ENCODE data around the gene SYT13.

Gene SYT13, protein sequence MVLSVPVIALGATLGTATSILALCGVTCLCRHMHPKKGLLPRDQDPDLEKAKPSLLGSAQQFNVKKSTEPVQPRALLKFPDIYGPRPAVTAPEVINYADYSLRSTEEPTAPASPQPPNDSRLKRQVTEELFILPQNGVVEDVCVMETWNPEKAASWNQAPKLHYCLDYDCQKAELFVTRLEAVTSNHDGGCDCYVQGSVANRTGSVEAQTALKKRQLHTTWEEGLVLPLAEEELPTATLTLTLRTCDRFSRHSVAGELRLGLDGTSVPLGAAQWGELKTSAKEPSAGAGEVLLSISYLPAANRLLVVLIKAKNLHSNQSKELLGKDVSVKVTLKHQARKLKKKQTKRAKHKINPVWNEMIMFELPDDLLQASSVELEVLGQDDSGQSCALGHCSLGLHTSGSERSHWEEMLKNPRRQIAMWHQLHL

DNA sequence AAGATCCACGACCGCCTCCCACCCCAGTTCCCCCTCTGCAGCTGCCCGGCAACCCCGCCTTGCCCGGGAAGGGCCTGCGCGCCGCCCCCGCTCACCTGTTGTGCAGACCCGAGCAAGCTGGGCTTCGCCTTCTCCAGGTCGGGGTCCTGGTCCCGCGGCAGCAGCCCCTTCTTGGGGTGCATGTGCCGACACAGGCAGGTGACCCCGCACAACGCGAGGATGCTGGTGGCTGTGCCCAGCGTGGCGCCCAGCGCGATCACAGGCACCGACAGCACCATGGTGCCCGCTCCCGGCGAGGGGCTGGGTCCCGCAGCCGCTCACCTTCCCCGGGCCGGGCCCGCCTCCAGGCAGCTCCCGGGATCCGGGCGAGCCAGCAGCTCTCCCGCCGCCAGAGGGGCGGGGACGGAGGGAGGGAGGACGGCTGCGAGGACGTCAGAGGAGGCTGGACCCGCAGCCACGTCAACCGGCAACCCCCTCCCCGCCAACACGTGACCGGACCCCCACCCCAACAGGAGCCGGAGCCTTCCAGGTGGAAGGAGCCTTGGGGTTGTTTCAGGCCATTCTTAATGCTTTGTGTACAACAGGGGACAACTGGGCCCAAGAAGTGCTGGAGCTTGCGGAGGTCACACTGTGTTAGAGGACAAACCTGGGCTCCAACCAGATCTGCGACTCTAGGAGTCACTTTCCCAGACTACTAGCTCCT is at the start of gene SYT13:
Gene SYT13, minus strand, starts transcription at position 412 of the 703 bp plus-strand sequence. Its CDS starts 134 bp downstream, at position 278.
- no peak for DNase-seq

DNA sequence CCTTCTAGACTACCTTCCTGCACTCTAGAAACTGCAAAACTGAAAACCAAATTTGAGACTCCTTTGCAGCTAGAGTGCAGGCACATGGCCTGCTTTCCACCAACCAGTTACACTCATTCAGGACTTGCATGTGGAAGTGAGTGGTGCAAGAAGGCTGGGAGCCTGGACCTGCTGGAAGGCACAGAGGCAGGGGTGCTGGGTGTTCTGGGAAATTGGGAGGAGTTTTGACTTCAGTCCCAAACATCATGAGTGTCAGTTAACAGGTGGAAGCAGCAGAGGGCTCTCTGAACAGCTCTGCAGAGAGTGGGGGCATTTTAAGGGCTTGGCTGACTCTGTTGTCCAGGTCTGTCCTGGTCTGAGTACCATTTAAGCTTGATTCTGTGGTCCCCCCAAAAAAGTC is 49.3 kb upstream of the SYT13 start:
- DNase-seq: no peak

DNA sequence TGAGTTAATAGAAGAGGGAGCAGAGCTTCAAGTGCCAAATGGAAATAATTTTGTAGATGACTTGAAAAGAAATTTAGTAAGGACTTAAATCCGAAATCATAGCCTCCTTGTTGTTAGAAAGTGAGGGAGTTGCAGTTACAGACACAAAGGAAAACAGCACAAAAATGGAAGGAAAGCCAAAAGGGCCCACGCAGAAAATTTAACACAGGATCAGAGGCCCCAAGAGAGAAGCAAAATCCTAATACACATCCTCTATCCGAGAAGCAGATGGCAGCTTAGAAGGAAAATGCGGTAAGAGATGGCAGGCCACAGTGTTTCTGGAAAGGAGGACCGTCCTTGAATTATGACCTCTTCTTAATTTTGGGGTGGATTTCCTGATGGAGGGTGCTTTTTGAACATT is 48.7 kb upstream of the SYT13 start:
- DNase-seq: no peak

DNA sequence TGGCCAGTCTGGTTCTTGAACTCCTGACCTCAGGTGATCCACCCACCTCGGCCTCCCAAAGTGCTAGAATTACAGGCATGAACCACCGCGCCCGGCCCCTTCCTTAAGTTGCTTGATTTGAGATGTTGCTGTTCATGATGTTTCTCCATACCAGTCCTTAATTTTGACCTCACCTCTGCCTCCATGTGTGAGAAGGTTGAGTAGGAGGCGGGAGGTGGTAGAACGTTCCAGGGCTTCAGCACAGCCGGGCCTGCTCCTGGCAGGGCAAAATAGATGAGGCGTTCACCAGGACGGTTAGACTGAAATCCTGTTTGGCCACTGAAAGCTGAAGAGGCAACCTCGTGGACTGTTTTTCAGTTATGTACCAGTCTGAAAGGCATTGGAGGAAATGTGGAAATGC is 48.3 kb upstream of the SYT13 start:
- no peak for DNase-seq

DNA sequence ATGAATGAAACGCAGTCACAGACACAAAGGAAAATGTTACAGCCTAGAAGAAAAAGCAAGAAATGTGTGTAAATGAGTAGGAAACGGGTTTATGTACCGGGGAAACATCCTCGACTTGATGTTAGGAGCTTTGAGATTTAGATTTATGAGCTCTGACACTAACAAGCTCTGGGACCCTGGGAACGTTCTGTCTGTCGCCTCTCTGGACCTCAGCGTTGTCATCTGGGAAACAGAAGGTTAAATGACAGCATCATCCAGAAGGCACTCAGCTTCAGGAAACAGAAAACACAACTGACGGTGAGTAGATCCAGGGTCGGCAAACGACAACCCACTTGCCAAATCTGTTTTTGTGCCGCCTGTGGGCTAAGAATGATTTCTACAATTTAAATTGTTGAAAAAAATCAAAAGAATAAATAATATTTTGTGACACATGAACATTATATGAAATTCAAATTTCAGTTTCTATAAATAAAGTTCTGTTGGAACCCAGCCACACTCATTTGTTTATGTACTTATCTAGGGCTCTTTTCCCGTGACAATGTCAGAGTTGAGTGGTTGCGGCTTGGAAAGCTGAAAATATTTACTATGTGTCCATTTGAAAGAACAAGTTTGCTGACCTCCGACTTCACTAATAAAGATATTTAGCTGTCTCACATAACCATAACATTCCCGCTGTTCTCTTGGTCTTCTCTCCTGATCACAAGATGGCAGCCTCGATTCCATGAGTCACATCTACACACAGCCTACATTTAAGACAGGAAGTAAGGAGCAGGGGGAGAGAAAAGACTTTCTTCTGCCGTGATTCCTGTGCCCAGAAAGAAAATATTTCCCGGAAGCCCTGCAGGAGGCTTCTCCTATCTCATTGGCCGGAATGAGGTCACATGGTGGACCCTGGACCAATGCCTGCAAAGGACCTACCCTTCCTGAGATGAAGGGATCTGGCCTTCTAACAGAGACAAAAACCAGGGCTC is 47.1 kb upstream of the SYT13 start:
- DNase-seq: no peak

DNA sequence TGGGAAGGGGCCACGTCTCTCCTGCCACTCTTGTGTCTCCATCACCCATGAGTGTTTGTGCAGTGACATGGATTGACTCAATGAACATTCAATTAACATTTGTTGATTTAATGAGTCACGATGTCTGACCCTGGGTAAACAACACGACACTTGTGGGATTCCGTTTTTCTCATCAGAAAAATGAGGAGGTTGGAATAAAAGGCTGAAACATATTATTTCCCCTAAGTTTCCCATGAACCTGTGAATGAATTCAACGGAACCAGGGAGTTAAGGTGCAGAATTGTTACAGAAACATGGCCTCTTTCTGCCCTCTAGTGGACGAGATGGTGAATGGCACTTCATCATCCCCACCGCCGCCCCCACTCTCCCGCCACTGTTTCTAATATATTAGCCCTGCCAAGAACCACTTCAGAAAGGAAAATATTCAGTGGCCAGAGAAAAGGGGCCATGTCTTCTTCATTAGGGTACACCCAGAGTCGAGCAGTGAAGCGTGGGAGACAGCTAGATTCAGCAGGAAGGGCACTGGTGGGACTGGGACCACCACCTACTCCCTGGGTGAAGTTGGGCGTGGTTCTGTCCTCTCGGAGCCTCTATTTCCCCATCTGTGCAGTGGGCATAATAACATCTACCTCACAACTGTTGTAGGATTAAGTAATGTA is 46.3 kb upstream of the SYT13 start:
- DNase-seq: peak in 5 of 6 experiments; percentile 7 to 54 (median 16)

DNA sequence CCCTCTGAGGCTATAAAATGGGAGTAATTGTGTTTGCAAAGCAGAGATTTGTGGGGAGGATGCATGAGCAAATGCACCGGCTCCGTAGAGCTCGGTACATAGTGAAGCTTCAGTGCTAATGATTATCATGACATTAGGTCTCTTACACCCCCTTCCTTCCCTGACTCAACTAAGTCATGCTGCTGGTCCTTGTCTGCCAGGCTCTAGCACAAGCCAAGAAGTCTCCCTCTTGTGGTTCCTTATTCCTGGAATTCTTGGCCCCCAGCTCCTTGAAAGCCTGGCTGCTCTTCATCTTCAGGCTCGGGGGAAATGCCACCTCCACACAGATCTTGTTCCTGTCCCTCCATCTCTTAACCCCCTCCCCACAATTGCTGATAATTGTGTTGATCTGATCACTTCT is 45.7 kb upstream of the SYT13 start:
- DNase-seq: no peak

DNA sequence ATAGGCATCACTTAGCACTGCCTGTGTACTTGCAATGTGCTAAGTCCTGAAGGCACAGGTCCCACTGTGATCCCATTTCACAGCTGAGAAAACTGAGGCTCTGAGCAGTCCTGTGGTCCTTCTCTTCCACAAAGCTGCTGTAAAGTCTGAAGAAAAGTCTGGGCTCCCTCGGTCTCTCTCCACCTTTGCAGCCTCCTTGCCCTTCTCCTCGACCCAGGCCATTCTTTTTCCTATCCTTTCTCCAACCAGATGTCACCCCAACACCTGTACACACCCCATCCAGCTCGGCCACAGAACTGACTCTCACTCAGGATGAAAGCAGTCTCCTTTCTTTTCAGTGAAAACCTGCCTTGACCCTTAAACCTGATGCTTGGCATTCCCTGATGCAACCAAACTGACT is 42.6 kb upstream of the SYT13 start:
- no peak for DNase-seq

DNA sequence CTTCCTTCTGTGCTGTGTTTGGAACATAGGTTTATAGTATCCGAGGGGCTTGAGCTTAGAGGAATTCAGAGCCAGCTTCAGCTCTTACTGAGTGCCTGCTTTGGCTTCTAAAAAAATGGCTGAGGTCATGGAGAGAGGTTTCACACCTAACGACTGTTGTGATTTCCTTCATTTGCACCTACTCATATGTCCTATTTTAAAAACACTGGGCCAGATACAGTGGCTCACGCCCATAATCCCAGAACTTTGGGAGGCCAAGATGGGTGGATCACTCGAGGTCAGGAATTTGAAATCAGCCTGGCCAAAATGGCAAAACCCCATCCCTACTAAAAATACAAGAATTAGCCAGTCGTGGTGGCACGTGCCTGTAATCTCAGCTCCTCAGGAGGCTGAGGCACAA is 38.3 kb upstream of the SYT13 start:
- DNase-seq: no peak

DNA sequence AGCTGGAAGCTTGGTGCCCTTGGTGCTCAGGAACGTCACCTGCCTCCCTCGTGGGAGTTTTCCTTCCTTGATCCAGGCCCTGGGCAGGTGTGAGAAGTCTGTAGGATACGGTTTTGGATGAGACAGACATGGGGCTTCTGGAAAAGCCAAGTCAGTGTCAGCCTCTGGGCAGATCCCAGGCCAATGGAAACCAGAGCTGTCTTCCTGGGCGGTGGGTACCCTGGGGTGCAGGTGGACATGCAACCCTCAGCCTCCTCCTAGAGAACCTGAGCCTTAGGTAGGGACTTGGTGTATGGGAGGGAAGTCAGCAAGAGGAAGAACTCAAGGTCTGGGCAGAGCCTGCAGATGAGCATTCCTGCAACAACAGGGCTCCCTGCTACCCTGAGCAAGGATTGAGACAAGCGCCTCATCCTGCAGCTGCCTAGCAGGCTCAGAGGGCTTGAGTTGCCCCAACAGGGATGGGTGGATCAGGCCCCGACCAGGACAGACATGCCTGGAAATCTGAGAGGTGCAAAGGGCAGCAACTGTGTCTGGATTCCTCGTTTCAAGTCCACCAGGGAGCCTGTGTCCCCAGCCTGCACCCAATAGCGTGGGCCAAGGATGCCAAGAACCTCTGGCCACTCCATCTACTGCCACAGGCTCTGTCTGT is 37.6 kb upstream of the SYT13 start:
- no peak for DNase-seq

DNA sequence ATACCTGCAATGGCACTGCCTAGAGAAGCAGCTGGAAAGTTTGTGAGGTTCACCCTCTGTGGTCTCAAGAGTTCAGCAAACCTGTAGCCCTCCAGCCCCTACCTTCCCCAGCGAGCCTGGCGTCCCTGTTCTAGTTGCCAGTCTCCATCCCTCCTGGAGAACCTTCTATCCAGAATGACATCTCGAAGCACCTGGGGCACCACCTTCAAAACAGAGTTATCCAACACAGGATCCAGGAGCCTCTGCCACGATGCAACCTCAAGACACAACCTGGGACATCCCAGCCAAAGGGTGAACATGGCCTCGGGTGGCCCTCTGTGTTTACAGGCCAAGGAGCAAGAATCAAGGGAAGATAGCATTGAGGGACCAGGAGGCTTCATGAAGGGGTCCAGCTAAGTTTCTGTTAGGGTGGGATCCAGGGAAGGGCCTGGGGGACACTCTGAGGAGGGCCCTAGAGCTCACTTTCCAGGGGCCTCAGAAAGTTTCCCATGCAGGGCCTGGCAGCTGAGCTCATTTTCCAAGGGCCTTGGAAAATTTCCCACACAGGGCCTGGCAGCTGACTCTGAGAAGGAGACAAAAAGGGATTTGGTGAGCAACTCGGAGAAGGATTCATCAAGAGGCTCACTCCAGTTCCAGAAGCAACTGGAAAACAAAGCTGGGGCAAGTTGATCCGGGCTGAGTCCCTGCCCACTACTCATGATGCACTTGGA is 36.9 kb upstream of the SYT13 start:
- no peak for DNase-seq

DNA sequence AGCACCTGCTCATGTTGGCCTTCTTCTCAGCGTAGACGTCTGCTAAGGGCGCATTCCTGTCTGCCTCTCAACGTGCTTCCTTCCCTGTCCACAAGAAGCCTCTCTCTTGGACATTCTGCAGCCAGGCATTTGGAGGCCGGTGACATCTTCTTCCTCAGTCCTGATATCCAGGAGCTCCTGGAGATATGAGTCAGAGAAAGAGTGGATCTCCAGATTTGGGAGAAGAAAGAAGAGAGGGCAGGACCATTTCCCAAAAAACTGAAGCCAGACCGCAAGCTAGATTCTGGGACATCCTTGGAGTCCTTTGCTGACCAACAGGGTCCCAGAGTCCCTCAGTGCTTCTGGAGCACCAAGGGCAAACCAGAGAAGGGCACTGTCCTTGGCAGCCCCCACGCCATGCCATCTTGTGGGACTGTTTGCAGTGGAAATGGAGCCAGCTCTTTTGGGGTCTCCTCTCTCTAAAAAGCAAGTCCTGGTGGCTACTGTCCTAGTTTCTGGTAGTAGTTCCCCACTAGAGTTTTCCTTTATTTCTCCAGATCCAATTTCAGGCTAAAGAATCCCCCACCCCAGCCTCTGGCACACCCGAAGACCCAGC is 36.1 kb upstream of the SYT13 start:
- DNase-seq: no peak

DNA sequence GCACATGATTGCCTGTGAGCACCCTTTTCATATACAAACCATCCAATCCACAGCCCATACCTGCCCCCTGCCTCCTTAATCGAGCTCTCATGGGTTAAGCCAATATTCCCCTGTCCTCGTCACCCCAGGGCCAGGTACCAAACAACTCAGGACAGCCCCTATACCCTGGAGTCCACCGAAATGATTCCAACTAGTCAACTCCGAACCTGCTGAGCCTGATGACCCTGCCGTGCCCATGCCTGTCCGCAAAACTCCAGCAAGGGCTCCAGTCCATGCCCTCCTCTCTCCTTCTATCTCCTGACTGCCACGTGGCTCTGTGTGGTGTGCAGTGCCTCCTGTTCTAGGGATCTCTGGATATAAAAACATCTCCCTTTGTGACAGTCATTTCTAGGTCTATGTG is 35.5 kb upstream of the SYT13 start:
- DNase-seq: no peak

DNA sequence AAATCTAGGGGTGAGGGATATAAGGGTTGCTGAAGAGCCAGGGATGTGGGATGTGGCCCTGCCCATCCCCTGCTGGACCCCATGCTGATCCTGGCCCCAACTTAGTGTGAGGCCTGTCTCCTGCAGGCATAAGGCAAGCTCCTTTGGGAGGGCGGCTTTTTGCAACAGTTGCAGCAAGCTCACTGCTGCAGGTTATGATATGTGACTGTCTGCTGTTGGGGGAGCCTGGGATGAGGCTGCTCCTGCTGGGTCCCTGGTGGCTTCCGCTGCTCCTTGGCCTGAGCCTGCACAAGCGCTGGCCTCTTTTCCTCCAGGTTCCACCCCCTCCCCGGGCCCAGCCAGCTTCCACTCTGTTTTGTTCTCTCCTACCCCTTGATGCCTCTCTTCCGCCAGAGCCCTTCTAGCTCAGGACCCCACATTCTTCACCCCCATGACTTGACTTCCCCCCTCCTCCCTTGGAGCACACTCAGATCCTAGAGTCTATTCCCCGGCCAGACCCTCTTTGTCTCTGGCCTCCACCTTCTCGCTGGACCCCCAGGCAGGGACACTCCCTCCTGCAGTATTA is 35.0 kb upstream of the SYT13 start:
- DNase-seq: no peak

DNA sequence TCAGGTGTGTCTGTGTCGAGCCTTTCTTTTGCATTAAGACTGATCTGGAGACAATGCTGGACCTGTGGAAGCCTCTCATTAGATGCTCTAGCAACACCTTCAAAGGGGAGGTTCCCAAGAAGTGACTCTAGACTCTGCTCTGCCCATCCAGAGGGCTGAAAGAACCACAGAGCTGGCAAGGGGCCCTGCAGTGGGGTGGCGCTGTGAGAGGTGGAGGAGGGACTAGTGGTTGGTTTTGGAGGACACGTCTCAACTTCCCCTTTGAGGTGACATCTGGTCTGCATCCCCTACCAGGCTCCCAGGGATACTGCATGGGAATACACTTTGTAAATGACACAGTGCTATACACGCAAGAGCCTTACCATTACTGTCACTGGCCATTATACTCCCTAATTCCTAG is 34.2 kb upstream of the SYT13 start:
- no peak for DNase-seq

DNA sequence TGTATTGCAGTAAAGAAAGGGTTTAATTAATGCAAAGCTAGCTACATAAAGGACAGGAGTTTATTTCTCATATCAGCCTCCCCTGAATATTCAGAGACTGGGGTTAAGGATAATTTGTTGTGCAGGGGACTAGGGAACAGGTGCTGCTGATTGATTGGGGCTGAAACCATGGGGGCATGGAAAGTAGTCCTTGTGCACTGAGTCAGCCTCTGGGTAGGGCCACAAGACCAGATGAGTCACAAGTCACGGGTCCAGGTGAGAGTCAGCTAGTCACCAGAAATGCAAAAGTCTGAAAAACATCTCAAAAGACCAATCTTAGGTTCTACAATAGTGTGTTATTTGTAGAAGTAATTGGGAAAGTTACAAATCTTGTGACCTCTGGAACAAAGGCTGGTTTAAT is 32.9 kb upstream of the SYT13 start:
- no peak for DNase-seq

DNA sequence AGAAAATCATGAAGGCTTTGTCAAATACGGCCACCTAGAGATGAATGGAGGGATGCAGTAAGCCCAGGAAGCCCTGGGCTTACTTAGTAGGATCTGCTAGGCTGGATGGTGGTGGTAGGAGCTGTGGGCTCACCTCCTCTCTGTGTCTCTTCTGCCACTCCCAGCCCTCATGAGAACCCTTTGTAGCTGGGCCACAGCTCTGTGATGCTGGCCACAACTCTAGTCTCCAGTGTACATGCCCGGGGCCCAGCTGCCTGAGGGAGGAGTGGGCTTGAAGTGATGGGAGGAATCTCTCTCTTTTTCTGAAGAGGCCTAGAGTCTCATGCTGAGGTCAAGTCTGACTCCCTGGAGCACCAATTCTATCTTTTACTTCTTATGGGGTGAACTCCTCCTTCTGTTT is 32.4 kb upstream of the SYT13 start:
- no peak for DNase-seq

DNA sequence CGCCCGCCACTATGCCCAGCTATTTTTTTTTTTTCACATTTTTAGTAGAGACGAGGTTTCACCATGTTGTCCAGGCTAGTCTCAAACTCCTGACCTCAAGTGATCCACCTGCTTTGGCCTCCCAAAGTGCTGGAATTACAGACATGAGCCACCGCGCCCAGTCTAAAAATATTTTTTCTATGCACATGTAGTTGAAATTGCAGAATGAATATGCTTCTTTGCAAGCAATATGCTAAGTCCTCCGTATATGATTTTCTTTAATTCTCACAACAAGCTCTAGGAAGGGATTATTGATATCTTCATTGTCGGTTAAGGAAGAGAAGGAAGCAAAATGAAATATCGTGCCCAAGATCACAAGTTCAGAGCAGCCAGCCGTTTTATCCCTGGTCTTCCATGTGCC is 30.1 kb upstream of the SYT13 start:
- no peak for DNase-seq

DNA sequence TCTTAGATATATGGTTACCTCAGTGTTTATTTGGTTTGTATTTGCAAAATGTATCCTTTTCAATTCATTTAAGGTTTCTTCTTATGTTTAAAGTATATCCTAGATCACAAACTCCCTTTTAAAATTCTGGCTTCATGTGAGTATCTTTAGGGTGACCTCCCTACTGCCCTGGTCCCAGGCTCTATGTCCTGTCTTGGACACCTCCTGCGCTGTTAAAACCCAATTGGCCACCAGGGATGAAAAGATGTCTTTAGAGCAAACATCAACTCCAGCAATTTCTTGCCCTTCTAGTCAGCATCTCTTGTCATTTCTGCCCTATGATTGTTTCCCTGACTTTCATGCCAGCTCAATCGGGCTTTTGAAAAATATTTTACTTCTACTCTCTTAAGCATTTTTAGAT is 28.8 kb upstream of the SYT13 start:
- no peak for DNase-seq

DNA sequence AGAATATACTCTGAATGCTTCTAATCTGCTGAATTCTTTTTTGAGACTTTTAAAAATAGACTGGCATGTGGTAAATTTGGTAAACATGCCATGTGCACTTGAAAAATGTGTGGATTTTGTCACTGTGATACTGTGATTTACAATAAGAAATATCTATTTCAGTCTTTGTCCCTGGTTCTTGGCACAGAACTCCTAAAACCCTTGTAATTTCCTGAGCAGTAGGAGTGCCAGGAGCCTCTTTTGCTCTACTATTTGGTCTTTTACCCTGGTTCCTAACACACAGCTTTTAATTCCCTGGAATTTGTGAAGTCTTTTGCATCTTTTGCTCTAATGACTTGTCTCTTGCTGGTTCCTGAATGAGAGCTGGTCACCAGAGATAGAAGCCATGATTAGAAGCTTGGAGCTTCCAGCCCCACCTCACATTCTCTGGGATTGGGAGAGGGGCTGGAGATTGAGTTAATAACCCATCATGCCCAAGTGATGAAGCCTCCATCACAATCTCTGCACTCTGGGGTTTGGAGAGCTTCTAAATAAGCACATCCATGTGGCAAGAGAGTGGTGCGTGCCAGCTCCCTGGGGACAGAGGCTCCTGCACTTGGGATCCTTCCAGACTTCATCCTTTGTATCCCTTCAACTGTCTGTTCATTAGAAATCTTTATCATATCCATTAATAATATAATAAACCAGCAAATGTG is 27.2 kb upstream of the SYT13 start:
- DNase-seq: no peak

All from stimulated activated naive CD4-positive, alpha-beta T cell (primary cell).